HepG2 (cell line): ENCODE results near the gene MMRN1. TPM values are rescaled to one million over a fixed set of nuclear protein-coding genes. Genes with fewer than 3 reads are reported as not detected.

Experiments used
- ATAC-seq: fragments of 200-7000 bp; cut with Tn5 transposase; 3 replicates; pipeline ENCODE4 v1.9.1; 2020; ENCODE audit warnings: mild to moderate bottlenecking, moderate library complexity
- BruUV-seq: library from RNA; stranded (reverse); fragments of 400-500 nt; replicated peaks from 2 replicates; lab custom pipeline; 2021; lab: Mats Ljungman, UMichigan
- CTCF ChIA-PET: fragments of 300-600 bp; formaldehyde crosslinking; extraction: SDS; loops from one replicate; lab custom pipeline; 2021; ENCODE audit warnings: low total read pairs, inconsistent platforms, low intra/inter-chr PET ratio; lab: Yijun Ruan, JAX
- POLR2A ChIA-PET: fragments of 350-600 bp; sonication (Branson Sonifier 250); formaldehyde crosslinking; loops from one replicate; lab custom pipeline; 2020; ENCODE audit warnings: antibody characterized with exemption, inconsistent platforms; lab: Yijun Ruan, JAX
- DNase-seq: peaks from one replicate; pipeline ENCODE4 v3.0.0-alpha.2; 2015; ENCODE audit warnings: low spot score
- FAIRE-seq: peaks from 3 replicates; lab custom pipeline; 2011; peaks lifted over from hg19 to GRCh38; lab: Jason Lieb, UNC
- H2AFZ ChIP-seq: one replicate; pipeline ENCODE4 v1.6.1; 2011; ENCODE audit warnings: low read length, inconsistent platforms
- H3K27ac ChIP-seq: fragments of 300-600 bp; 3 replicates; pipeline ENCODE4 v1.8.0; 2011; ENCODE audit warnings: mixed run types, mild to moderate bottlenecking, mixed read lengths, low read length, inconsistent platforms; ENCODE audit not compliant: insufficient read depth; ENCODE audit errors: extremely low read length
- H3K27me3 ChIP-seq, 2 experiments: fragments of 200-600 bp in 1 of 2; 2 replicates in 1 of 2; 3 replicates in 1 of 2; pipeline versions ENCODE4 v1.6.0 to v1.8.0; 2011; ENCODE audit warnings: low read length in 2 of 2, mild to moderate bottlenecking in 2 of 2, moderate library complexity in 2 of 2, inconsistent platforms in 1 of 2; ENCODE audit not compliant: insufficient read depth in 2 of 2, control insufficient read depth in 1 of 2
- H3K36me3 ChIP-seq, 2 experiments: fragments of 200-600 bp in 1 of 2; replicated peaks in 1 of 2; 2 replicates in 1 of 2; 3 replicates in 1 of 2; pipeline versions ENCODE4 v1.5.1 to v1.8.0; 2011; ENCODE audit warnings: low read length in 2 of 2, inconsistent platforms in 1 of 2; ENCODE audit not compliant: insufficient read depth in 2 of 2, control insufficient read depth in 1 of 2
- H3K4me1 ChIP-seq: 2 replicates; pipeline ENCODE4 v1.5.1; 2012; ENCODE audit warnings: low read length, inconsistent platforms; ENCODE audit not compliant: insufficient read depth
- H3K4me2 ChIP-seq: 2 replicates; pipeline ENCODE4 v1.6.0; 2011; ENCODE audit warnings: low read depth, low read length, inconsistent platforms
- H3K4me3 ChIP-seq, 3 experiments: fragments of 200-600 bp in 1 of 3; sonication (generic), shearing (Covaris generic) in 1 of 3; replicated peaks in 1 of 3; 2 replicates each; pipeline ENCODE4 v1.5.1; 2011 to 2016; ENCODE audit warnings: low read length in 3 of 3, inconsistent platforms in 2 of 3, low read depth in 2 of 3, mild to moderate bottlenecking in 2 of 3, control low read depth in 1 of 3, mixed read lengths in 1 of 3; ENCODE audit not compliant: insufficient read depth in 1 of 3
- H3K79me2 ChIP-seq: one replicate; pipeline ENCODE4 v1.6.1; 2011; ENCODE audit warnings: low read length, inconsistent platforms; ENCODE audit not compliant: insufficient read depth
- H3K9ac ChIP-seq: 2 replicates; pipeline ENCODE4 v1.6.0; 2011; ENCODE audit warnings: mild to moderate bottlenecking, low read depth, low read length, inconsistent platforms; ENCODE audit not compliant: insufficient read depth
- H3K9me3 ChIP-seq: 2 replicates; pipeline ENCODE4 v1.5.1; 2012; ENCODE audit warnings: mild to moderate bottlenecking, low read length
- H4K20me1 ChIP-seq: 2 replicates; pipeline ENCODE4 v1.6.0; 2011; ENCODE audit warnings: inconsistent platforms, mild to moderate bottlenecking, low read length, moderate library complexity; ENCODE audit not compliant: insufficient read depth
- AHDC1 ChIP-seq: sonication (generic); formaldehyde crosslinking; IDR thresholded peaks from 2 replicates; pipeline ENCODE4 v1.5.1; 2020; ENCODE audit warnings: mild to moderate bottlenecking, missing genetic modification reagents, borderline replicate concordance
- DDIT3 ChIP-seq: sonication (generic); formaldehyde crosslinking; IDR thresholded peaks from 2 replicates; pipeline ENCODE4 v1.4.0; 2020; ENCODE audit warnings: mild to moderate bottlenecking, missing genetic modification reagents
- FOXP1 ChIP-seq, 2 experiments: fragments of 450-650 bp in 1 of 2; IDR thresholded peaks; 2 replicates each; pipeline ENCODE4 v1.6.1; 2017 to 2018; ENCODE audit warnings: antibody characterized with exemption in 1 of 2
- GATAD1 ChIP-seq: IDR thresholded peaks from 2 replicates; pipeline ENCODE4 v1.6.1; 2016; ENCODE audit warnings: missing genetic modification reagents, missing compliant biosample characterization
- HDAC2 ChIP-seq: sonication (generic); formaldehyde crosslinking; IDR thresholded peaks from 2 replicates; pipeline ENCODE4 v1.4.0; 2020; ENCODE audit warnings: missing genetic modification reagents
- HDAC6 ChIP-seq: fragments of 200-600 bp; sonication (generic); IDR thresholded peaks from 2 replicates; pipeline ENCODE4 v1.7.0; 2017; ENCODE audit warnings: mild to moderate bottlenecking, antibody characterized with exemption, low read length, low read depth
- KLF9 ChIP-seq: IDR thresholded peaks from 2 replicates; pipeline ENCODE4 v1.6.1; 2016; ENCODE audit warnings: low read depth
- KMT2A ChIP-seq: sonication (generic); formaldehyde crosslinking; IDR thresholded peaks from 2 replicates; pipeline ENCODE4 v1.4.0; 2020; ENCODE audit warnings: missing genetic modification reagents
- SATB2 ChIP-seq: sonication (generic); formaldehyde crosslinking; IDR thresholded peaks from 2 replicates; pipeline ENCODE4 v1.5.0; 2020; ENCODE audit warnings: missing genetic modification reagents
- SRSF1 ChIP-seq: fragments of 200-400 bp; formaldehyde crosslinking; optimal IDR thresholded peaks from 2 replicates; pipeline ENCODE3; 2017; ENCODE audit warnings: mild to moderate bottlenecking, low read depth, low read length, moderate library complexity
- THAP11 ChIP-seq: IDR thresholded peaks from 2 replicates; pipeline ENCODE4 v1.6.1; 2016; ENCODE audit warnings: missing biosample characterization, missing genetic modification reagents
- ZIK1 ChIP-seq: sonication (generic); formaldehyde crosslinking; IDR thresholded peaks from 2 replicates; pipeline ENCODE4 v1.5.0; 2020; ENCODE audit warnings: mild to moderate bottlenecking, low read depth, missing genetic modification reagents, borderline replicate concordance
- ZNF17 ChIP-seq: sonication (generic); formaldehyde crosslinking; IDR thresholded peaks from 2 replicates; pipeline ENCODE4 v1.5.0; 2020; ENCODE audit warnings: mild to moderate bottlenecking, missing genetic modification reagents
- ZNF34 ChIP-seq: sonication (generic); formaldehyde crosslinking; IDR thresholded peaks from 2 replicates; pipeline ENCODE4 v1.4.0; 2020; ENCODE audit warnings: mild to moderate bottlenecking, missing genetic modification reagents, borderline replicate concordance
- ZNF644 ChIP-seq: IDR thresholded peaks from 2 replicates; pipeline ENCODE4 v1.6.1; 2016; ENCODE audit warnings: low read depth
- ZSCAN25 ChIP-seq: sonication (generic); formaldehyde crosslinking; IDR thresholded peaks from 2 replicates; pipeline ENCODE4 v1.8.0; 2022; ENCODE audit warnings: mild to moderate bottlenecking, missing genetic modification reagents
- in situ Hi-C: cut with HindIII; loops from 2 replicates; pipeline ENCODE4 v1.10.0; 2017; ENCODE audit warnings: low pct_unique_long_range_greater_than_20kb; ENCODE audit not compliant: extremely low pct_ligation_motif_present
- intact Hi-C: fragments of 100-400 bp; cut with micrococcal nuclease; formaldehyde crosslinking; loops from one replicate; pipeline ENCODE4 v1.10.0; 2022; ENCODE audit not compliant: unreplicated experiment
- polyA plus RNA-seq, 8 experiments: library from polyadenylated mRNA; depleted of rRNA in 3 of 8; stranded (reverse) in 7 of 8; unstranded in 1 of 8; fragments of >200 nt; fragmentation: Illumina TruSeq in 4 of 8; extraction: Trizol in 4 of 8; gene quantifications; 2 replicates each; pipeline versions ENCODE4 v1.2.1 to v1.2.3, GENCODE V29; 2011 to 2016; ENCODE audit warnings: low read depth in 4 of 8, missing spikeins in 1 of 8, mixed read lengths in 1 of 8; ENCODE audit not compliant: insufficient read depth in 1 of 8
- total RNA-seq, 5 experiments: library from RNA; depleted of rRNA; stranded (reverse); fragments of >200 nt; fragmentation: Illumina TruSeq; extraction: Trizol; gene quantifications; 2 replicates each; pipeline ENCODE4 v1.2.3, GENCODE V29; 2016; ENCODE audit warnings: low read depth in 1 of 5

MMRN1 gene
- total and polyA plus RNA-seq, 2 of the 13 experiments (the other 11 are each of a cell fraction or from before 2014, with no cell fraction given): not detected

DNA sequence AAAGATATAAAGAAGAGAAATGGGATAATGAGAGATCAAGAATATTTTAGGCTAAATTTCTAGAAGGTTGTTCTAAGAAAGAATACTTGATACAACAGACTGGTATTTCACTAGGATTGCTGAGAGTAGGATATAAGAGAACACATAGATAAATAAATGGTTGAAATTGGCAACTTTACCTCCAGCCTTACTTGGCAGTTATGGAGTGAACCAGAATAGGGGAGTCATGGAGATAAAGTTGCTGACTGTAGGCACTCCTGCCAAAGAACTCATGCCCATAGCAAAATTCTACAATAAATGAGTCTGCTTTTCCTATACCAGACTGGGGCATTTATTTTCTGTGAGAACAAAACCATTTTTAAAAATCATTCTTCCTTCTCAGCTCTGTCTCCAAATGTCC lies 26.4 kb upstream of the MMRN1 start:
- Histone ChIP-seq H3K4me3 (no peak overlapping the region), H3K4me1 (no peaks in the 10 kb centered on the region), H3K27ac (no peak overlapping the region), H3K4me2 (no peak overlapping the region), H4K20me1 (no peaks in the 10 kb centered on the region), H3K79me2 (no peaks in the 10 kb centered on the region), H3K27me3 (no peaks in the 10 kb centered on the region), H3K9me3 (no peaks in the 10 kb centered on the region), H3K36me3 (no peaks in the 10 kb centered on the region), H2AFZ (no peak overlapping the region), H3K9ac (no peak overlapping the region)
- BruUV-seq: no TSS peak
- no peak for TF ChIP-seq ZNF644 (CRISPR knock-in tag)
- no peak for TF ChIP-seq ZNF34 (CRISPR knock-in tag)
- TF ChIP-seq HDAC2 (CRISPR knock-in tag): no peak
- no peak for TF ChIP-seq ZNF17 (CRISPR knock-in tag)
- no peak for TF ChIP-seq KLF9 (CRISPR knock-in tag)
- TF ChIP-seq SRSF1: no peak
- TF ChIP-seq ZIK1 (CRISPR knock-in tag): no peak
- no peak for TF ChIP-seq HDAC6
- no peak for TF ChIP-seq DDIT3 (CRISPR knock-in tag)
- TF ChIP-seq ZSCAN25 (CRISPR knock-in tag): no peak
- no peak for TF ChIP-seq AHDC1 (CRISPR knock-in tag)
- no peak for TF ChIP-seq THAP11 (CRISPR knock-in tag)
- no peak for TF ChIP-seq FOXP1 (IDR thresholded peaks at IDR 0.05)
- no peak for TF ChIP-seq FOXP1 (CRISPR knock-in tag; IDR thresholded peaks at IDR 0.05)
- no peak for TF ChIP-seq SATB2 (CRISPR knock-in tag)
- no peak for TF ChIP-seq KMT2A
- TF ChIP-seq GATAD1 (CRISPR knock-in tag): no peak
- ChIA-PET POLR2A (no interaction called here), CTCF (interaction anchor here (1.8 kb wide), 1 partner anchor 210 kb away, joined by 8 read pairs; no protein-coding TSS in a partner anchor)
- in situ Hi-C loops: no loop called here
- FAIRE-seq (no peak), ATAC-seq (no peak), DNase-seq (no peak)
- intact Hi-C loops: no loop called here
